Measurements from ENCODE around the gene RGL1.
A peak's percentile ranks its signal among the peaks of the same experiment; 100 is the strongest.

Gene RGL1

DNA sequence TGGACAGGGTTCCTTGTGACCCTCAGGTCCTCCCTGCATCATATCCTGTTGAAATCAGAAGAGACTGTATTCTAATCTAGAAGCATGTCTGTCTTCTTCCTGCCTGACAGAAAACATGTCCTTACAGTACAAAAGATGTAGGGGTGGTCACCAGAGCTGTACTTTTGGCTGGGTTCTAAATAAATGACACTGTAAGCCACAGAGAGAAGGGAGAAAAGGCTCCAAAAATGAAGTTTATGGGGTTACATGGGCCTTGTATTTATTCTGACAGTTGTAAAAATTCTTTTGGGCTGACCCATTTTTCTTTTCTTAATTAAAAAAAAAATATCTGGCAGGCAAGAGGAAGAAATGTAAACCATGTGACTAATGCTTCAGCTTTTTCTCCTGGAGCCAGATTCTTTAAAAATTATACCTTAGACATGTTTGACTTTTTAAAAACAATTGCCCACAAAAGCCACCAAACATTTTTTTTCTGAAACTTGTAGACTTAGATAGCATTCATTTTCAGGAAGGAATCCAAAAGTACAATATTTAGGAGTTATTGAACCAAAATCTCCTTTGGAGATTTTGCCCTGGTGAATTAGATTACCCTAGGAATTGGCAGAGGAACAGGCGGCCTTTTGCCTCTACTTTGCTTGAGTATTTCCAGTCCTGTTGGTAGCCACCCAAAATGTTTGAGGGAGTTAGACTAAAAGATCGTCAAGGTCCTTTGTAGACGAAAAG lies 17.1 kb downstream of the RGL1 start:
- peak; percentile 53 for DNase-seq (ENCODE audit: low read depth)

DNA sequence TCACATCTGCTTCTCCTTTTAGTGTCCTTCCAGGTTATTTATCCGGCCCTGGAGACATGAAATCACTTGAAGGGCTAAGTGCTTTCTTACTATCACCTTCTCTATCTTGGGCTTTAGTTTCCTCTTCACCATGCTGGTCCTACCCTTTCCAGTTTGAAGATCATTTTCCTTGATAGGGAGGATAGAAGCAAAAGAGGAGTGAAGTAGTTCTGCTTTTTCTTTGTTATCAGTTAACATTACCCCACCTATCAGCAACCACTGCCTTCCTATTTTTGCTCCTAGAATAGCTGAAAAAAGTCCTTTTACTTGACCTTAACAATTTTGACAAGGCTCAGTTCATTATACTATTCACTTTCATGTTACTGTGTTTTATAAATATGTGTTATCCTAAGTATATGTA lies 19.4 kb downstream of the RGL1 start:
- DNase-seq (ENCODE audit: low read depth), result no peak

DNA sequence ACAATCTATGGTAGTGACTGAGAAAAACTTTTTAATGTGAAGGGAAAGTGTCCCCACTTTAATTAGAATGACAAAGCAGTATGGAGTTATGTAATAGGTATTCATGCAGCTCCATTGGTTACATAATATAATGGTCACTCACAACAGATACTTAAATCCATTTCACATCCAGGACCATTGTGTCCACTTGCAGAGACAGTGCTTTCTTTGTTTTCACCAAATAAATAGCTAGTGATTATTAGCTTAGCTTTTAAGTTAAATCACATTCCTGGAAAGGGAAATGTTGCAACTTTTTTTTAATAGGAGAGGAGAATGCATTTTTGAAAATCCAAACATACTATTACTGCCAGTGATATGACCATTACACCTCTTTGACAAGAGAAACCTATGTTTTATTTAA lies 22.9 kb downstream of the RGL1 start:
- no peak for DNase-seq (ENCODE audit: low read depth)

DNA sequence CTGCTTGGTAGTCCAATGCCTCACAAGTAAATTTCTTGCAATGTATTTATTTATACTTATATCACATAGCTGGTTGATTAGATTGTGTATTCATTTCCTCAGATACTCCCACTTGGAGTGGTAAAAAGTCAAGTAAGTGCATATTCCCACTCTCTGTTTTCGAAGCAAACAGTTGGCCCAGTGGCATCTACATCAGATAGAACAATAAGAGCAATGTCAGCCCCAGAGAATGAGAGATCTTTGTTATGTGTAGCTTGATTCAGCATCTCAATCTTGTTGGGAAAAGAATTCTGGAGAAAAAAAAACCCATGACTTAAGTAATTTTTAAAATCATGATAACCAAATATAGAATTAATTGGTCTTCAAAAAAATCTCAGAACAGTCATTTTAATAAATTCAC lies 25.5 kb downstream of the RGL1 start:
- no peak for DNase-seq (ENCODE audit: low read depth)

DNA sequence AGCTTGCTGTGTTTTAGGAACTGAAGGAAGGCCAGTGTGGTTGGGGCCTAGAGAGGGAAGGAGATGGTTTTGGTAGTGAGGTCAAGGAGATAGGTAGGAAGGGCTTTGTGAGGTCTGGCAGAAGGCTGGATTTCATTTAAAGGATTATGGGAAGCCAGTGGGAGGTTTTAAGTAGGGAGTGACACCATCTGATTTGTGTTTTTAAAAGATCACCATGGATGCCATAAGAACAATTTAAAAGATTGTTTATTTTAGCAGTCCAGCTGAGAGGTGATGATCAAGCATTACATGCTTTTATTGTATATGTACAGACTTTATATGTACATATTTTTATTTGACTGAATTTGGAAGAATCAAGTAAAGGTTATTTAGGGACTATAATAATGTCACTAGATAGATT lies 26.4 kb downstream of the RGL1 start:
- no peak for DNase-seq (ENCODE audit: low read depth)

DNA sequence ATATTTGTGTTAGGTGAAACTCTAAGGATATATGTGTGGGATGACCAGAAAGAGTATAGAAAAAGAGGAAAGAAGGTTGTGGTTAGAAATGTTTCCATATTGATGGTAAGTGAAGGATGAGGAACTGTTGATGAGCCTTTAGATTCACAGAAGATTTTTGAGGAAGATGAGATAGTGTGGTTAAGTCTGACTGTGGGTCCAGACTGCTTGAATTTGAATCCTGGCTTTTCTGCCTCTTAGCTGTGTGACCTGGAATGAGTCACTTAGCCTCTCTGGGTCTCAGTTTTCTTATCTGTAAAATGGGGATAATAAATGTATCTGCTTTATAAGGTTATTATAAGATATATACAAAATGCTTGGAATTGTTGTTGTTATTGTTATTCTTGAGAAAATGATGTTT lies 27.5 kb downstream of the RGL1 start:
- DNase-seq (ENCODE audit: low read depth), result no peak

DNA sequence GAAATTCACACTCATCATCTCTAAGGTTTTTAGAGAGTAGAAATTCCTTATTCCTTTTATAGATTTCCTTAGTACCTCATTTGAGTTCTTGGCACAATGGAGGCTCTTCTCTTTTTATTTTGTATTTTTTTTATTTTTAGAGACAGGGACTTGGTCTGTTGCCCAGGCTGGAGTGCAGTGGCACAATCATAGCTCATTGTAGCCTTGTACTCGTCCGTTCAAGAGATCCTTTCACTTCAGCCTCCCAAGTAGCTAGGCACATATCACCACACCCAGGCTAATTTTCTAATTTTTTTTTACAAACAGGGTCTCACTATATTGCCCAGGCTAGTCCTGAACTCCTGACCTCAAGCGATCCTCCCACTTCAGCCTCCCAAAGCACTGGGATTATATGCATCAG lies 29.6 kb downstream of the RGL1 start:
- DNase-seq (ENCODE audit: low read depth), result no peak

DNA sequence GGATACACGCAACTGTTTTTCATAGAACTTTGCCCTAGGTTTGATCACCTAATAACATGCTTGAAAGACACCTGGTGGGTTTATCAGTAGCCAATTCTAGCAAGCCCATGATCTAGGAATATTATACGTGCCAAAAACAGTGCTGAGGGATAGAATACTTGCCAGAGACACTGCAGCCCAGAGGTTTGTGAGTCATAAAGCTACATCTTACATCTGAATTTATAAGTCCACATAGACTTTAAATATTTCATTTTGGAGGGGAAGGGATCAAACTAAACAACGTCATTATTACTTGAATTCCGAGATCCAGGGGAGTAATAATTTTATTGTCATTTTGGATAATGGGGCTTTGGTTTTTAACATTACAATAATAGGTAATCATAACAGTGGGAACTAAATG lies 31.7 kb downstream of the RGL1 start:
- DNase-seq (ENCODE audit: low read depth), result no peak

DNA sequence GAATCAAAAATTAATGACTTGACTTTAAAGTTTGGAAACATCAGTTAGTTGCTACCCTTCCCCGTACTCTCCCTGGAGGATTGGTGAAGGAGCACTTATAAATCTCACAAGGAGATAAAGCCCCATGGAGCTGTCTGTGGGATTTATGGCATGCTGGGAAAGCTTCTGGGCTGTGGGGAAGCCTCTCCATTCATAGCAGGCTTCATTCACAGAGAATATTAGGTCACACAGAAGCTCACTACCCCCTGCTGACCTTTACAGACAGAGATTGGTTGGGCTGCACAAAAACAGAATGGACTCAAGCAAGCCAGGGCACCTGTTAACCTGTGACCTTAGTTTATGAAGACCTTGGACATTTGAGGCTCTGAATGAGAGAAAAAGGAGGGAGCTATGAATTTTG lies 32.1 kb downstream of the RGL1 start:
- DNase-seq (ENCODE audit: low read depth), result no peak

DNA sequence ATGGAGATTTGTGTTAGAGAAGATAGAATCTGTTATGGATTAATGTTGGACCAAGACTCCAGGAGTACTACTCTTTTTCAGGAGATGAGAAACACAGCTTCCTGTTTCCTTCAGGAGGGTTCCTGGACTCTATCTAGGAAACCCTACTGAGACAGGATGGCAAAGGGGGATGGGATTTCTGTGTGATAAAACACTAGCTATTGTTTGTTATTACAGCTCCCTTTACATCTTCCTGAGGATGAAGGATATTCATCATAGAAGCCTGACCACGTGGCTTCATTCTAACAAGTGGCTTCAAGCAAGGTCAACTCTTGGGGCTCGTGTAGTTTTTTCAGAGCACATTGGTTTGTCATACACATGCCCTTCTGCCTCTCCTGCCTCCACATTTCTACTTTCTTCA lies 33.3 kb downstream of the RGL1 start:
- DNase-seq (ENCODE audit: low read depth), result no peak

DNA sequence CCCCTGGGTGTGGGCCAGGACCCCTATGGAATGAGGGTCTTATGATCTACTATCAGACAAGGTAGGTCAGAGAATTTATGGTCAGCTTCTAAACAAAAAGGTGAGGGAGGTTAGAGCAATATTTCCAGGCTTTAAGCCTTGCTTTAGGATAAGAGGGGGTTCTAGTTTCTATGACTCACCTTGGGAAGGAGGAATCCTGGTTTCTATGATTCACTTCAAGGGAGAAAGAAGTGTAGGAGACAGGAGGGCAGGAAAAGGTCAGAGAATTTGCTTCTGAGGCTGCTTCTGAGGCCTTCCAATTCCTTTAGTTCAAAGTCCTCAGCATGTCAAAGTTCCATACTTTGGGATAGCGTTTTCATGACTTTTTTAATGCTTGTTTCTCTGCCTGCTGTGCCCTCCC lies 35.2 kb downstream of the RGL1 start:
- no peak for DNase-seq (ENCODE audit: low read depth)

DNA sequence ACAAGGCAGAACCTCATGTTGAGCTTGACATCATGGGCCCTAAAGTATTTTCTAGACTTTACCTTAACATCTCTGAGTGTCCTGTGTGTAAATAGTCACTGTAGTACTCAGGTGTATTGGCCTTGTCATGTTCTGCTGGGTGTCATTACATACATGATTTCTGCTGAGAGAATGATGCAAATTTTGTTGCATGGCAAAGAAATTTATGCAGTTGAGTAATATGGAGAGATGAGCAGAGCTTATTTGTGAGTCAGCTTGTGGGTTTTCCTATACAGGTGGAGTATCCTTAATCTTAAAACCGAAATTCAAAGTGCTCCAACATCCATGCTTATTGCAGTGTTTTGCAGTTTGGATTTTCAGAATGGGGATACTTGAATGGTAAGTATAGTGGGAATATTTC lies 36.6 kb downstream of the RGL1 start:
- no peak for DNase-seq (ENCODE audit: low read depth)

DNA sequence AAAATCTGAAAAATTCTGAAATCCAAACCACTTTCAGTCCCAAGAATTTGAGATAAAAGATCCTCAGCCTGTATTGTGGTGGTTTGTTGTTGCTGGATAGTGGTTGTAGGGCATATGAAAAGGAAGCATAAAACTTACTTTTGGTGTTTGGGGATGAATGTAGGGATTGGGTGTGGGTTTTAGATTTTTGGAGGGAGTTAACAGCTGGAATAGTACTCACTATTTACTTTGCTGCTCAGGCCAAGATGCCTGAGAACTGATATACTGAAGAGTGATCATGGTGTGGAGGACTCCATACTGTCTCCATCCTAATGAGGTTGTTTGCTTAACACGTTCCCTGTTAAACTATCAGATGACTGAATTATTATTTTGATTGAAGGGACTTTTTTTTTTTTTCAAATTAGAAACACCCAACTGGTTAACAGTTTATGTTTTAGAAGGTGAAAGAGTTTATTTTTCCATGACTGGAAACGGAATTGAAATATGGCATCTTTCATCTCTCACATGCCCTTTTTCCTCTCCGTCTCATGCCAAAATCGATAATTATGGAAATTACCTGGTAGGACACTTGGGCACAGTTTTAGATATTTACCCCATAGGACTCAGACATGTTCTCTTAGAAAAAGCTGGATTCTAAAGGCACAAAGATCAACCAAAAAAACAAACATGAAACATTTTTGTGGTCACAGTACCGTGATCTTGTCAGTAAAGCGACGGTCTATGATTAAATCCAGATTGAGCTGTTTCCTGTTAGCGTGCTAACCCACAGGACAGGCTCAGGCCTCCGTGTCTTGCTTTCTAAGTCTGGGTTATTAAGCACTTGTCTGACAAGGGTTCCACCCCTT lies 37.3 kb downstream of the RGL1 start:
- DNase-seq (ENCODE audit: low read depth), result peak; percentile 87

DNA sequence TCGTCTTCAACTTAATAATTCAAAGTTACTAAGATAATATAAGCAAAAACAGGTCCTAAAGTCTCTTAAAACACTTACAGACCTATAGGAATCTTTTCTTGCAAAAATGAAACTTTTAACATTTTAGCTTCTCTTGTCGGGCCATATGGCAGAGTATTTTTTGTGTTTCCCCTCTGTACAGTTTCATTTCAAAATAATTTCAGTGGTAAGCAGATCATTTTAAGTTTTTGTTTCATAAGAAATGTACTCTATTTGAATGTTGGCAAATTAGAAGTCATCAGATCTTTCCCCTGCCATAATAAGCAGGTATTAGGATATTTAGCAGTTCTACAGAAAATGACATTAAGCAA lies 37.9 kb downstream of the RGL1 start:
- DNase-seq (ENCODE audit: low read depth), result no peak

DNA sequence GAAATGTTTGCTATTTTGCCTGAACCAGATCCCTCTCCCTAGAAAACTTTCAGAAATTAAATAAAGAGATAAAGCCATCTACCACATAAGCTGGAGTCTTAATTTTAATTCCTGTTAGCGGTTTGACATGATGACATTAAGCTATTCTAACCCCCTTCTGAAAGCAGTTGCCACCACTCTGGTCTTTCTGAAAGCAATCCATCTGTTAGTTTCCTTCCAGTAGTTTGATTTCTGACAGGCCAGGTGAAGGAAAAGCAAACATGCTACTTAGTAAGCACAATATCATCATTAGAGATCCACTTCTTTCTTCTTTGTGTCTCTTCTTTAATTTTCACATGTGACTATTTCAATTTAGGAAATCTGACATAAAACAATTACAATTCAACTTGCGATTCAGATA lies 39.9 kb downstream of the RGL1 start:
- no peak for DNase-seq (ENCODE audit: low read depth)

DNA sequence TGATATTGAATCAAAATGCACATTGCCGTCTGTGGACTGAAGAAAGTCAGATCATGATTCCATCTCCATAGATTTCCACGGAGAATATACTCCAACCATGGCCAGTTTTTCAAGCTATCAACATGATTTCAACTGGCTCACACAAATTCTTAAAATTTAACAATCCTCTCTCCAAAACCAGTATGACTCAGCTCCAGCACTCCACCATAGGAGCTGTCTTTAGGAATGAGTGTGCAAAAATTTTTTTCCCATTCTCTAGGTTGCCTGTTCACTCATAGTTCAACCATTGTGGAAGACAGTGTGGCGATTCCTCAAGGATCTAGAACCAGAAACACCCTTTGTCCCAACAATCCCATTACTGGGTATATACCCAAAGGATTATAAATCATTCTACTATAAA lies 40.8 kb downstream of the RGL1 start:
- DNase-seq (ENCODE audit: low read depth), result no peak

DNA sequence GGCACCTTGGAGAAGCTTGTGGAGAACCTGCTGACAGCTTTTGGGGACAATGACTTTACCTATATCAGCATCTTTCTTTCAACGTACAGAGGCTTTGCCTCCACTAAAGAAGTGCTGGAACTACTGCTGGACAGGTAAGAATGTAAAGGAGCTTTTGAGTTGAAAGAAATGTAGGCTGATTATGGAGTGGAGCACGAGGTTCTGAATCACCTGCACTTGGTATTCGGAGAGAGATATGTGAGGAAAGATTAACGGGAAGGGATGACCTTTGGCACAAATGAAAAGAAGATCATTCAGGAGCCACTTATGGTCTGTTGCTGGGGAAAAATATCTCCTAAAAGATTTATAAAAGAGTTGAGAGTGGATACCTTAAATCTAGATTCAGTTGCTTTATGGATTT lies 42.7 kb downstream of the RGL1 start:
- no peak for DNase-seq (ENCODE audit: low read depth)

DNA sequence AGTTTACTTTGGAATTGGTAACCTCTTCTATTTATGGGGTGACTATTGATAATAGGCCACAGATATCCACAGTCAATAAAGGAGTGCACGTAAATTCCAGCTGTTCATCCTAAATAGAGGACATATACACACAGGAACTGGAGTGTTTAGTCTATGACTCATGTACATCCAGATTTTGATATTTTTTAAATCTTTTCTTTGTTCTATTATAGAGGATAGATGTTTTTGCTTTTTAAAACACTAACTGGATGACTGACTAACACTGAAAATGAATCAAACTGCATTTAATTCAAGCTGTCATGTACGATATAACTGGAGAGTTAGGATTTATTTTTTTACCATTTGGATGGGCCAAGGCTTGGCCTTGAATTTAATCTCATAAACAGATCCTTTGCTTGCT lies 45.9 kb downstream of the RGL1 start:
- no peak for DNase-seq (ENCODE audit: low read depth)

DNA sequence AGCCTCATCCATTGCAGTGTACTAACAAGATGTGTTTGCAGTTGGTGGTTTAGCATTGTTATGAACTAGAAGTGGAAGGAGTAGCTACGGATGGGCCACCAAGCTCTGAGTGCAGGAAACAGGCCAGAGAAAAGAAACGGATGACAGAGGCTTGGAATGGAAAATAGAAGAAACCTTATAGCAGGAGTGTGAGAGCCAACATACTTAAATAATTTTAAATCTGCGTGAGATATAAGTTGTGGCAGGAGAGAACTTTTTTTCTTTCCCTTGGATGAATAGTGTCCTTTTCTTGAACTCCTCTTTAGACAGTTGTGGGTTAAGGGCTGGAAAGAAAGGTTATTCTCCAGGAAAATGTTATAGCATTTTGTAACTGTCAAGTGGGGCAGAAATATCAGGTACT lies 54.2 kb downstream of the RGL1 start:
- no peak for DNase-seq (ENCODE audit: low read depth)

DNA sequence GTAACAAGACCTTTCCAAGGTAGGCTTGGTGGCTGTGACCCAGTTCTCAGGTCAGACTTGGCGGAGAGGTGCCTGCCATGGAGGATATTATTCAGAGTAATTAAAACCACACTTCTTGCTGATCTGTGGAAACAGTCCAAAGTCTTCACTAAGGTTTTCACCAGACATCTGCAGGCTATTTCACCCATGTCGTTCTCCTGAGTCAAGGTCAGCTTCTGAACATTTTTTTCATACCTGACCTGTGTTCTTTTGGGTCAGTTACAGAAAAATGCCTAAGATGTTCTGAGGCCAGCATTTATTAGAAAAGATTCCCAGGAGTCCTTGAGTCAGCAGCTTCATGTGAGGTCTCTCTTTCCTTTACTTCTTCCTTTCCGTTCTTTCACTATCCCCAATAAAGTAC lies 54.9 kb downstream of the RGL1 start:
- no peak for DNase-seq (ENCODE audit: low read depth)

DNA sequence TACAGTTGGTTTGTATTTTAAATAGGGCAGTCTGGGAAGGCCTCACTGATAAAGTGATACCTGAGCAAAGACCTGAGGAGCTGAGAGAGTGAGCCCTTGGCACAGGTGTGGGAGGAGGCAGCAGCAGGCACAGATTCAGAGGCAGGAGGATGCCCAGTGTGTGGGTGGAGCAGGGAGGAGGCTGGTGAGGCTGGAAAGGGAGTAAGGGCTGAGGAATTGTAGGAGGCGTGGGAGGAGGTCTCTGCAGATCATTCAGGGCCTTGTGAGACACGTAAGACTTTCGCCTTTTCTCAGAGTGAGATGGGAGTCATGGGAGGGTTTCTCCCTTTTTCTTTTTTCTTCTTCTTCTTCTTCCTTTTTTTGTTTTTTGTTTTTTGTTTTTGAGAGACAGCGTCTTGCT lies 58.0 kb downstream of the RGL1 start:
- DNase-seq (ENCODE audit: low read depth), result no peak

DNA sequence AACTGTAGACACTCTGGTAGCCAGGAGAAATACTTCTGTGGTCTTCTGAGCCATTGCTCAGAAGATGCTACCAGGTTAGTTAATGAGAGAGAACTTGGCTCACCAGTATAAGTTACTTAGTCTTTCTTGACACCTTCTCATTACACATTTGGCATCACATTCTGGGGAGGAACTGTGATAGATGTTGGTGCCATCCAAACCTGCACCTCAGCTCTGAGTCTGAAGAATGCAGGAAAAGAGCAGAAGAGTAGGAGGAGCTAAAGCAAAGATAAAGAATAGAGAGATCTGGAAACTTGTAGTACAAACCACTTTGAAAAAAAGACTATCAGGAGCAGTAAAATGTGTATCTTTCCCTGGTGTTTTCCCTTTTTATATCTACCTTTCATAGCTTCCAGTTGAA lies 58.9 kb downstream of the RGL1 start:
- DNase-seq (ENCODE audit: low read depth), result no peak

DNA sequence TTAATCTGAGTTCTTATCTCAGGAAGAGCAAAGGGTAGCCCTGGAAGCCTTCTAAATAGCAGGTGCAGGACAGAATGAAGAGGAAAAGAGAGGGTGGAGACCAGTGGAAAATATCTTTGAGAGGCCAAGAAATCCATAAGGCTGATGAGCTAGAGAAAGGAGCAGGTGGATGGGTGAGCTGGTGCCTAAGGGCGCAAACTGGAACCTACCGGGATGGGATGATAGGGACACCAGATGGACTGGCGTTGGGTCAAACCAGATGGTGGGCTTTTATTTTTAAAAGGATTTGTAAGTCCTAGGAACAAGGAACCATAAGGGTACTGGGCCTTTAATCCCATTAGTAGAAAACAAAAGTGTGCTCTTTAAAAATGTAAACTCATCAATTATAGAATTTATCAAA lies 59.7 kb downstream of the RGL1 start:
- no peak for DNase-seq (ENCODE audit: low read depth)

DNA sequence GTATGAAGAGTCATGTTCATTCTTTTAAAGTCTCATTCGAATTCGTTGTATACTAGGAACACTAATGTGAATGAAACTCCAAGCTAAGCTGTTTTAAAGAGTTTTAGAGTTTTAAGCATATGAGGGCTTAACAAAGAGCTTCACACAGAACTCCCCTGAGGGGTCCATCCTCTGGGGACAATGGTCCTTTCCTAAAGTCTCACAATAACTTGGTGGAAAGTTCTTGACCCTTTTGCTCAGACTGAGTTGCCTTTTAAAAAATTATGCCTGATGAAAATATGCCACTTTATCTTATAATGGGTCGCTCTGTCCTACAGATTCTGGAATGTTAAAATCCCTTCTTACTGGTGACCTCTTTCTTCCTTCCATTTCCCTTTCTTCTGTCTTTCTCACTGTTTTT lies 64.3 kb downstream of the RGL1 start:
- no peak for DNase-seq (ENCODE audit: low read depth)

Measured in stromal cell of bone marrow (primary cell).